ENCODE data around the gene CLP1. TPM values are rescaled to one million over a fixed set of nuclear protein-coding genes. Genes with fewer than 3 reads are reported as not detected.

The CLP1 gene
- total and polyA plus RNA-seq, 10 of the 15 experiments (the other 5 are each of a cell fraction or from before 2014, with no cell fraction given) = 19.9 to 45.7 (median 27.8) TPM

- Histone ChIP-seq H3K27ac (ENCODE audit: control insufficient read depth, insufficient read depth) (0 out of 2 replicates have a peak overlapping the region, but pooled peaks have one; percentile 24), H3K27me3 (replicated peaks in 1 of 2; ENCODE audit: control insufficient read depth in 2 of 2, insufficient read depth in 2 of 2, low read length in 1 of 2) (no peaks in the 10 kb centered on the region), H3K79me2 (ENCODE audit: control insufficient read depth, insufficient read depth, low read length) (peaks cover 77% of the 10 kb centered on the region), H3K36me3 (ENCODE audit: control insufficient read depth in 2 of 2, insufficient read depth in 2 of 2, low read length in 1 of 2) (peaks cover 5 to 25% of the 10 kb centered on the region in 2 experiments), H2AFZ (ENCODE audit: control insufficient read depth, low read depth, low read length) (no peak overlapping the region), H3K9me3 (replicated peaks; ENCODE audit: control insufficient read depth, insufficient read depth, low read length) (no peaks in the 10 kb centered on the region), H4K20me1 (ENCODE audit: control insufficient read depth, insufficient read depth) (peaks cover 7% of the 10 kb centered on the region; the same call in 1 of the 2 replicates), H3K9ac (ENCODE audit: control insufficient read depth, insufficient read depth, low read length) (no peak overlapping the region), H3K4me1 (ENCODE audit: control insufficient read depth, insufficient read depth, low read length) (peaks cover 9% of the 10 kb centered on the region; the same call in 1 of the 2 replicates), H3K4me2 (ENCODE audit: control insufficient read depth, insufficient read depth) (peak overlapping the region; percentile 66), H3K4me3 (peak overlapping the region; percentile 16; the same call in 1 of the 2 replicates)
- no peak for DNase-seq (ENCODE audit: low read depth, low spot score)
- intact Hi-C loops (cut with micrococcal nuclease; ENCODE audit: unreplicated experiment) = no loop called here
- CTCF ChIA-PET = interaction anchor here (0.9 to 3.5 kb wide), 9 partner anchors 10 to 149 kb away, joined by 3 to 22 read pairs (median 4); no protein-coding TSS in a partner anchor
- POLR2A ChIA-PET = interaction anchor here (0.6 to 1.2 kb wide), 3 partner anchors 17 to 89 kb away, joined by 3 to 5 read pairs (median 3); partner anchors contain the start of gene CLP1
- in situ Hi-C loops (cut with MboI) = no loop called here
- FAIRE-seq = no peak
- SMC1A ChIA-PET (ENCODE audit: uncharacterized antibody, unreplicated experiment) = interaction anchor here (0.6 to 2.4 kb wide), 12 partner anchors 9 to 133 kb away, joined by 3 to 16 read pairs (median 4); no protein-coding TSS in a partner anchor
- 32% methylated on average over 3 of the region's 3 CpGs for WGBS (ENCODE audit: insufficient coverage, insufficient replicate concordance, low lambda C conversion rate, missing lambda C conversion rate)
- RAD21 ChIA-PET (ENCODE audit: unreplicated experiment) = interaction anchor here (0.8 to 2.4 kb wide), 6 partner anchors 9 to 125 kb away, joined by 3 to 10 read pairs (median 3); partner anchors contain the start of gene SELENOH
- BruUV-seq (replicated peaks) = no TSS peak
- ATAC-seq = peak; percentile 54
- no peak for TF ChIP-seq RBBP5 (conservative IDR thresholded peaks at IDR 0.05)
- TF ChIP-seq PRDM15 (CRISPR knock-in tag; IDR thresholded peaks at IDR 0.05) = no peak
- TF ChIP-seq CTCF (IDR thresholded peaks at IDR 0.05 in 2 of 3, conservative IDR thresholded peaks at IDR 0.05 in 1 of 3; ENCODE audit: control insufficient read depth in 2 of 3, extremely low read depth in 1 of 3, insufficient read depth in 1 of 3, low read depth in 3 of 3, low read length in 3 of 3) = peak in 2 of 3 experiments; percentile 18 to 42; a peak in 2 of 6 replicates
- no peak for TF ChIP-seq ETV6 (conservative IDR thresholded peaks at IDR 0.05 in 1 of 2, IDR thresholded peaks at IDR 0.05 in 1 of 2; ENCODE audit: borderline replicate concordance in 1 of 2, low read depth in 1 of 2)
- no peak for TF ChIP-seq E2F4 (IDR thresholded peaks at IDR 0.05; ENCODE audit: low read depth, low read length)
- TF ChIP-seq MAX (IDR thresholded peaks at IDR 0.05; ENCODE audit: low read depth, low read length) = no peak
- no peak for TF ChIP-seq BCL11A (IDR thresholded peaks at IDR 0.05; ENCODE audit: low read depth, low read length)
- TF ChIP-seq BACH1 (IDR thresholded peaks at IDR 0.05; ENCODE audit: borderline replicate concordance) = no peak
- 0 out of 2 replicates have a peak, but pooled peaks have one; percentile 15 for TF ChIP-seq RAD21 (IDR thresholded peaks at IDR 0.05; ENCODE audit: insufficient read depth, low read depth, low read length)
These were observed 17.8 kb downstream of the CLP1 start for GRCh38 chr11:57675176-57675941.
